T-helper 2 cell treated with Interferon-gamma antibody and Interleukin-4, amounts not matched to agents 5 μg/mL and 100 μg/mL, for 36 hours (primary cell): ENCODE results near the gene ZNF483.
"Not testable (repeated sequence)": the region's sequence is repeated elsewhere in the genome, so short reads cannot be mapped to it uniquely, and the experiment has no call there.

Experiments
- DNase-seq: peaks from one replicate; pipeline ENCODE4 v3.0.0; 2021; ENCODE audit warnings: low spot score
- H3K27ac Mint-ChIP-seq: one replicate; pipeline ENCODE4 v1.8.0; 2021; ENCODE audit warnings: mild to moderate bottlenecking, mixed read lengths
- H3K27me3 Mint-ChIP-seq: one replicate; pipeline ENCODE4 v1.8.0; 2021; ENCODE audit warnings: low read depth, mixed read lengths
- H3K36me3 Mint-ChIP-seq: one replicate; pipeline ENCODE4 v1.8.0; 2021; ENCODE audit warnings: low read depth, mixed read lengths
- H3K4me1 Mint-ChIP-seq: one replicate; pipeline ENCODE4 v1.8.0; 2021; ENCODE audit warnings: low read depth, mixed read lengths
- H3K4me3 Mint-ChIP-seq: one replicate; pipeline ENCODE4 v1.8.0; 2022; ENCODE audit warnings: mild to moderate bottlenecking, moderate library complexity, mixed read lengths
- H3K9me3 Mint-ChIP-seq: one replicate; pipeline ENCODE4 v1.8.0; 2021; ENCODE audit warnings: mixed read lengths

The ZNF483 gene

GRCh38 chr9:111610845-111611244 lies 85.9 kb downstream of the ZNF483 start:
- Mint-ChIP-seq H3K9me3 (no peaks in the 10 kb centered on the region), H3K27ac (no peak overlapping the region), H3K4me3 (no peak overlapping the region), H3K36me3 (no peaks in the 10 kb centered on the region), H3K27me3 (peaks cover 18% of the 10 kb centered on the region), H3K4me1 (no peaks in the 10 kb centered on the region)
- DNase-seq = no peak

GRCh38 chr9:111613436-111614040 lies 88.6 kb downstream of the ZNF483 start:
- no peak overlapping the region for H3K4me3 Mint-ChIP-seq
- H3K4me1 Mint-ChIP-seq = no peaks in the 10 kb centered on the region
- H3K27me3 Mint-ChIP-seq = peaks cover 18% of the 10 kb centered on the region
- DNase-seq = no peak
- H3K9me3 Mint-ChIP-seq = no peaks in the 10 kb centered on the region
- no peak overlapping the region for H3K27ac Mint-ChIP-seq
- no peaks in the 10 kb centered on the region for H3K36me3 Mint-ChIP-seq

- Mint-ChIP-seq H3K4me1 (no peaks in the 10 kb centered on the region), H3K4me3 (no peak overlapping the region), H3K9me3 (no peaks in the 10 kb centered on the region), H3K27ac (no peak overlapping the region), H3K27me3 (peaks cover 15% of the 10 kb centered on the region), H3K36me3 (no peaks in the 10 kb centered on the region)
- no peak for DNase-seq
Observed at GRCh38 chr9:111615928-111616327, 90.9 kb downstream of the ZNF483 start.

GRCh38 chr9:111617349-111617748 lies 92.4 kb downstream of the ZNF483 start:
- H3K36me3 Mint-ChIP-seq, DNase-seq, H3K27ac Mint-ChIP-seq, H3K4me3 Mint-ChIP-seq, H3K4me1 Mint-ChIP-seq, H3K9me3 Mint-ChIP-seq: not testable (repeated sequence)
- peaks cover 16% of the 10 kb centered on the region for H3K27me3 Mint-ChIP-seq

GRCh38 chr9:111621895-111622480 lies 97.0 kb downstream of the ZNF483 start:
- Mint-ChIP-seq H3K27me3 (peaks cover 19% of the 10 kb centered on the region), H3K4me3 (no peak overlapping the region), H3K36me3 (no peaks in the 10 kb centered on the region), H3K27ac (no peak overlapping the region), H3K4me1 (no peaks in the 10 kb centered on the region), H3K9me3 (no peaks in the 10 kb centered on the region)
- DNase-seq = no peak

- Mint-ChIP-seq H3K36me3 (no peaks in the 10 kb centered on the region), H3K27ac (no peak overlapping the region), H3K4me3 (no peak overlapping the region), H3K4me1 (no peaks in the 10 kb centered on the region), H3K27me3 (peaks cover 19% of the 10 kb centered on the region), H3K9me3 (no peaks in the 10 kb centered on the region)
- DNase-seq = no peak
Observed at GRCh38 chr9:111622626-111623025, 97.6 kb downstream of the ZNF483 start.
